Measurements from ENCODE around the gene ANKRD33.

GRCh38 chr12:51846911-51847642 lies 40.8 kb upstream of the ANKRD33 start:
- TF ChIP-seq POLR2AphosphoS5 (IDR thresholded peaks at IDR 0.05; ENCODE audit: low read depth, low read length), result no peak
- no peak for TF ChIP-seq POLR2A (IDR thresholded peaks at IDR 0.05; ENCODE audit: low read depth, low read length)
- no peak for TF ChIP-seq TAF1 (IDR thresholded peaks at IDR 0.05; ENCODE audit: low read depth, low read length)
- TF ChIP-seq POU2F2 (IDR thresholded peaks at IDR 0.05; ENCODE audit: low read depth, low read length), result no peak
- TF ChIP-seq SPI1 (IDR thresholded peaks at IDR 0.05; ENCODE audit: low read depth, low read length), result no peak
- TF ChIP-seq PAX5 (IDR thresholded peaks at IDR 0.05; ENCODE audit: insufficient read depth, low read length, severe bottlenecking), result no peak

Data from GM12891 (cell line).